Upper lobe of left lung (tissue), 4 donors: ENCODE measurements around the gene BSPRY.
A peak's percentile ranks its signal among the peaks of the same experiment; 100 is the strongest.

Experiments used
- CTCF ChIP-seq, 6 experiments: fragments of 450-650 bp in 4 of 6; fragments of 200-600 bp in 2 of 6; sonication (generic) in 2 of 6; IDR thresholded peaks; one replicate each; pipeline ENCODE4 v1.5.1; 2016 to 2019; ENCODE audit warnings: antibody characterized with exemption in 6 of 6
- EP300 ChIP-seq, 4 donors: sonication (generic); formaldehyde crosslinking; IDR thresholded peaks; one replicate each; pipeline ENCODE4 v1.5.1; 2017; ENCODE audit warnings: antibody characterized with exemption in 4 of 4, control low read depth in 2 of 4
- POLR2AphosphoS5 ChIP-seq, 2 donors: sonication (generic); formaldehyde crosslinking; IDR thresholded peaks; one replicate each; pipeline ENCODE4 v1.5.1; 2017; ENCODE audit warnings: antibody characterized with exemption in 2 of 2

GRCh38 chr9:113340011-113340699, 9.2 kb upstream of the BSPRY start, which contains the start of gene WDR31:
- TF ChIP-seq EP300 (IDR thresholded peaks at IDR 0.05) = no peak
- TF ChIP-seq CTCF (IDR thresholded peaks at IDR 0.05) = peak in 1 of 6 experiments; percentile 32
- TF ChIP-seq POLR2AphosphoS5 (IDR thresholded peaks at IDR 0.05) = peak; percentile 73 to 80
